Stimulated activated CD4-positive, alpha-beta T cell treated with anti-CD3 and anti-CD28 coated beads, Interleukin-2, amount 100 ng/mL, for 24 hours (primary cell): ENCODE results near the gene ZIC4.

Experiments
- DNase-seq, 2 donors: peaks; one replicate each; pipeline ENCODE4 v3.0.0-alpha.2; 2020

Gene ZIC4

GRCh38 chr3:147388700-147389580, 17.4 kb downstream of the ZIC4 start:
- no peak for DNase-seq

- DNase-seq = no peak
These were observed 18.3 kb downstream of the ZIC4 start for GRCh38 chr3:147387885-147388699.

- DNase-seq = no peak
These were observed 19.0 kb downstream of the ZIC4 start for GRCh38 chr3:147387291-147387884.

GRCh38 chr3:147385059-147386012, 21.0 kb downstream of the ZIC4 start:
- no peak for DNase-seq

GRCh38 chr3:147384210-147385058, 21.9 kb downstream of the ZIC4 start:
- no peak for DNase-seq

- DNase-seq = no peak
These were observed 22.7 kb downstream of the ZIC4 start for GRCh38 chr3:147383617-147384016.

- DNase-seq = no peak
These were observed 24.7 kb downstream of the ZIC4 start for GRCh38 chr3:147381596-147381995.

GRCh38 chr3:147380977-147381376, 25.4 kb downstream of the ZIC4 start:
- DNase-seq = no peak

GRCh38 chr3:147380387-147380951, 25.9 kb downstream of the ZIC4 start:
- no peak for DNase-seq

GRCh38 chr3:147379651-147380050, 26.7 kb downstream of the ZIC4 start:
- DNase-seq = no peak

GRCh38 chr3:147377412-147378367, 28.7 kb downstream of the ZIC4 start:
- no peak for DNase-seq

GRCh38 chr3:147373301-147373700, 33.0 kb downstream of the ZIC4 start:
- DNase-seq = no peak

- DNase-seq = no peak
These were observed 33.8 kb downstream of the ZIC4 start for GRCh38 chr3:147372525-147373027.

- DNase-seq = no peak
These were observed 34.5 kb downstream of the ZIC4 start for GRCh38 chr3:147371771-147372340.

- no peak for DNase-seq
These were observed 35.2 kb downstream of the ZIC4 start for GRCh38 chr3:147371140-147371539.

- DNase-seq = no peak
These were observed 36.0 kb downstream of the ZIC4 start for GRCh38 chr3:147370349-147370748.

- DNase-seq = no peak
These were observed 36.7 kb downstream of the ZIC4 start for GRCh38 chr3:147369661-147370123.

- no peak for DNase-seq
These were observed 37.1 kb downstream of the ZIC4 start for GRCh38 chr3:147369231-147369630.
